Gastroesophageal sphincter (tissue), 4 donors: ENCODE results near the gene DCLK1. TPM values are rescaled to one million over a fixed set of nuclear protein-coding genes. Genes with fewer than 3 reads are reported as not detected.
A peak's percentile ranks its signal among the peaks of the same experiment; 100 is the strongest.

Experiments
- ATAC-seq: fragments of 150-250 bp; one replicate; pipeline ENCODE4 v1.9.1; 2016; ENCODE audit warnings: mild to moderate bottlenecking, moderate library complexity
- H3K27ac ChIP-seq, 4 donors: fragments of 200-600 bp; sonication (generic) in 3 of 4; 1 replicate in 3 of 4; 2 replicates in 1 of 4; pipeline ENCODE4 v1.5.1; 2016 to 2019
- H3K27me3 ChIP-seq: fragments of 200-600 bp; sonication (generic); one replicate; pipeline ENCODE4 v1.5.1; 2019
- H3K36me3 ChIP-seq, 2 donors: fragments of 200-600 bp; sonication (generic); one replicate each; pipeline ENCODE4 v1.5.1; 2019; ENCODE audit warnings: control low read depth in 1 of 2
- H3K4me1 ChIP-seq, 3 donors: fragments of 200-600 bp; sonication (generic); 1 replicate in 2 of 3; 2 replicates in 1 of 3; pipeline ENCODE4 v1.5.1; 2016 to 2019; ENCODE audit warnings: control low read depth in 2 of 3
- H3K4me3 ChIP-seq, 2 donors: fragments of 200-600 bp; sonication (generic); one replicate each; pipeline ENCODE4 v1.5.1; 2019; ENCODE audit warnings: mild to moderate bottlenecking in 1 of 2, moderate library complexity in 1 of 2
- H3K9me3 ChIP-seq, 3 donors: fragments of 200-600 bp; sonication (generic); one replicate each; pipeline ENCODE4 v1.5.1; 2017 to 2019; ENCODE audit warnings: control low read depth in 2 of 3
- EP300 ChIP-seq: sonication (generic); formaldehyde crosslinking; IDR thresholded peaks from one replicate; pipeline ENCODE4 v1.6.1; 2017; ENCODE audit warnings: antibody characterized with exemption, mild to moderate bottlenecking
- POLR2A ChIP-seq, 2 donors: fragments of 450-650 bp; IDR thresholded peaks; one replicate each; pipeline ENCODE4 v1.6.1; 2017; ENCODE audit warnings: antibody characterized with exemption in 2 of 2, mild to moderate bottlenecking in 2 of 2, moderate library complexity in 1 of 2
- POLR2AphosphoS5 ChIP-seq: sonication (generic); formaldehyde crosslinking; IDR thresholded peaks from one replicate; pipeline ENCODE4 v1.6.1; 2017; ENCODE audit warnings: antibody characterized with exemption
- WGBS, 2 donors: methylation state at CpG; one replicate each; pipeline ENCODE4 v1.1.5; 2018; ENCODE audit warnings: low coverage in 1 of 2; 5-methylcytosine and 5-hydroxymethylcytosine counted together
- total RNA-seq, 4 donors: library from RNA; depleted of rRNA; stranded (reverse); fragments of >200 nt; gene quantifications; one replicate each; pipeline ENCODE4 v1.1.0, GENCODE V29; 2016
- TF ChIP-seq, protein P1 (sequence below), 4 experiments: fragments of 200-600 bp in 2 of 4; fragments of 450-650 bp in 2 of 4; sonication (generic) in 1 of 4; IDR thresholded peaks; one replicate each; pipeline ENCODE4 v1.5.1; 2017 to 2019; ENCODE audit warnings: antibody characterized with exemption in 4 of 4, mild to moderate bottlenecking in 2 of 4, moderate library complexity in 2 of 4

The DCLK1 gene
- total RNA-seq, 4 donors from 2014 or later, result 26.9 to 68.3 (median 30.3) TPM

GRCh38 chr13:35826626-35827254 lies 304.4 kb downstream of the DCLK1 start:
- no peak overlapping the region for H3K4me3 ChIP-seq
- H3K4me1 ChIP-seq, result no peaks in the 10 kb centered on the region
- H3K36me3 ChIP-seq, result no peaks in the 10 kb centered on the region
- no peaks in the 10 kb centered on the region for H3K27me3 ChIP-seq
- ATAC-seq, result no peak
- H3K9me3 ChIP-seq, result no peaks in the 10 kb centered on the region
- 69 to 74% methylated on average over 10 of the region's 10 CpGs for WGBS, 2 donors
- TF ChIP-seq EP300 (no peak), POLR2A (IDR thresholded peaks at IDR 0.05) (no peak), POLR2AphosphoS5 (no peak)
- TF ChIP-seq, protein P1, sequence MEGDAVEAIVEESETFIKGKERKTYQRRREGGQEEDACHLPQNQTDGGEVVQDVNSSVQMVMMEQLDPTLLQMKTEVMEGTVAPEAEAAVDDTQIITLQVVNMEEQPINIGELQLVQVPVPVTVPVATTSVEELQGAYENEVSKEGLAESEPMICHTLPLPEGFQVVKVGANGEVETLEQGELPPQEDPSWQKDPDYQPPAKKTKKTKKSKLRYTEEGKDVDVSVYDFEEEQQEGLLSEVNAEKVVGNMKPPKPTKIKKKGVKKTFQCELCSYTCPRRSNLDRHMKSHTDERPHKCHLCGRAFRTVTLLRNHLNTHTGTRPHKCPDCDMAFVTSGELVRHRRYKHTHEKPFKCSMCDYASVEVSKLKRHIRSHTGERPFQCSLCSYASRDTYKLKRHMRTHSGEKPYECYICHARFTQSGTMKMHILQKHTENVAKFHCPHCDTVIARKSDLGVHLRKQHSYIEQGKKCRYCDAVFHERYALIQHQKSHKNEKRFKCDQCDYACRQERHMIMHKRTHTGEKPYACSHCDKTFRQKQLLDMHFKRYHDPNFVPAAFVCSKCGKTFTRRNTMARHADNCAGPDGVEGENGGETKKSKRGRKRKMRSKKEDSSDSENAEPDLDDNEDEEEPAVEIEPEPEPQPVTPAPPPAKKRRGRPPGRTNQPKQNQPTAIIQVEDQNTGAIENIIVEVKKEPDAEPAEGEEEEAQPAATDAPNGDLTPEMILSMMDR (IDR thresholded peaks at IDR 0.05), result peak in 1 of 4 experiments; percentile 9
- no peak overlapping the region for H3K27ac ChIP-seq

GRCh38 chr13:35824825-35825224 lies 306.4 kb downstream of the DCLK1 start:
- Histone ChIP-seq H3K9me3 (no peaks in the 10 kb centered on the region), H3K4me1 (peaks cover 0 to 5% (median 0%) of the 10 kb centered on the region in 3 donors), H3K36me3 (no peaks in the 10 kb centered on the region), H3K27ac (no peak overlapping the region), H3K4me3 (no peak overlapping the region), H3K27me3 (no peaks in the 10 kb centered on the region)
- no peak for TF ChIP-seq EP300
- TF ChIP-seq, protein P1 (IDR thresholded peaks at IDR 0.05), result no peak
- TF ChIP-seq POLR2AphosphoS5, result no peak
- TF ChIP-seq POLR2A (IDR thresholded peaks at IDR 0.05), result no peak
- 86 to 93% methylated on average over 3 to 5 of the region's 8 CpGs for WGBS, 2 donors
- no peak for ATAC-seq

DNA sequence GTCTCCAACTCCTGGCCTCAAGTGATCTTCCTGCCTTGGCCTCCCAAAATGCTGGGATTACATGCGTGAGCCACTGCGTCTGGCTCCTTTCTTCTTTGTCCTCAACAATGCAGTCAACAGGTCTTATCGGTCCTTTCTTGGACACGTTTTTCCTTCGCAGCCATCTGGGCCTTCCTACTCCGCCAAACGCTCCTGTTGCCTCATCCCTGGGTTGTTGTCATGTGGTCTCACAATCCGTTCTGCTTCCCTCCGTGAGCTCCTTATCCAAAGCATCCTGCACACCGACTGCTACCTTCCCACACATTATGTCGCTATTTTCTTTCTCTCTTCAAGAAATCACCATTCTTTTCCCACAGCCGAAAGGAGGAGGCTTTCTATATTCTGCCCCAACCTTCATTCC lies 306.8 kb downstream of the DCLK1 start:
- no peak overlapping the region for H3K4me3 ChIP-seq
- no peak for TF ChIP-seq POLR2A (IDR thresholded peaks at IDR 0.05)
- no peak for TF ChIP-seq POLR2AphosphoS5
- TF ChIP-seq, protein P1 (IDR thresholded peaks at IDR 0.05), result no peak
- no peak for TF ChIP-seq EP300
- 94 to 100% methylated on average over 5 to 12 of the region's 12 CpGs for WGBS, 2 donors
- peaks cover 0 to 5% (median 0%) of the 10 kb centered on the region in 3 donors for H3K4me1 ChIP-seq
- no peak overlapping the region for H3K27ac ChIP-seq
- ATAC-seq, result no peak
- H3K36me3 ChIP-seq, result no peaks in the 10 kb centered on the region
- no peaks in the 10 kb centered on the region for H3K27me3 ChIP-seq
- H3K9me3 ChIP-seq, result no peaks in the 10 kb centered on the region

DNA sequence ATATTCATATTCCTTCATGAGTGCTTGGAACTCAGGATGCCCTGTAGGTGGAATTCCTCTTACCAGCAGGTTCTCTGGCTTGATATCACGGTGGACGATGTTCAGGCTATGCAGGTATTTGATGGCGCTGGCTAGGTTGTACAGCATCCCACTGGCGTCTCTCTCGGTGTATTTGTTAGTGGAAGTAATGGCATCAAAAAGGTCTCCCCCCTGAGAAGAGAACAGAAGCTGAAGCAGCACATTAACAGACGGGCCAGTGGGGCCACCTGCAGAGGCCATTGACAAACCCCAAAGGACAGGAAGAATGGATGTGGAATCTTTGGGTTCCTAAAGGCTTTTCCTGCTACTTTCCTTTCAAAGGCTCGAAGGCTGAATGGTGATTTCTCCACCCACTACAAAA lies 308.5 kb downstream of the DCLK1 start:
- Histone ChIP-seq H3K27ac (no peak overlapping the region), H3K27me3 (no peaks in the 10 kb centered on the region), H3K4me3 (no peak overlapping the region), H3K4me1 (peaks cover 2 to 20% (median 4%) of the 10 kb centered on the region in 3 donors), H3K36me3 (no peaks in the 10 kb centered on the region), H3K9me3 (no peaks in the 10 kb centered on the region)
- ATAC-seq, result no peak
- TF ChIP-seq EP300, result no peak
- no peak for TF ChIP-seq POLR2AphosphoS5
- TF ChIP-seq POLR2A (IDR thresholded peaks at IDR 0.05), result no peak
- TF ChIP-seq, protein P1 (IDR thresholded peaks at IDR 0.05), result no peak
- WGBS, 2 donors, result 60 to 85% methylated on average over 1 to 5 of the region's 7 CpGs

- ATAC-seq, result peak; percentile 57
- TF ChIP-seq, protein P1 (IDR thresholded peaks at IDR 0.05), result peak; percentile 67 to 88 (median 82)
- no peak for TF ChIP-seq POLR2AphosphoS5
- 57 to 59% methylated on average over 1 to 3 of the region's 3 CpGs for WGBS, 2 donors
Observed at GRCh38 chr13:35818633-35819067, 312.5 kb downstream of the DCLK1 start.

More at GRCh38 chr13:35818633-35819067, 312.5 kb downstream of the DCLK1 start:
- Histone ChIP-seq H3K27me3 (no peaks in the 10 kb centered on the region), H3K9me3 (no peaks in the 10 kb centered on the region), H3K36me3 (no peaks in the 10 kb centered on the region), H3K4me1 (peaks cover 2 to 26% (median 4%) of the 10 kb centered on the region in 3 donors), H3K4me3 (no peak overlapping the region), H3K27ac (peak overlapping the region; percentile 15 to 73 (median 61))
